Hepatocyte (in vitro differentiated cells): ENCODE measurements around the gene EML4. TPM values are rescaled to one million over a fixed set of nuclear protein-coding genes. Genes with fewer than 3 reads are reported as not detected.

Experiments used
- DNase-seq: peaks from one replicate; pipeline ENCODE4 v3.0.0-alpha.2; 2016; ENCODE audit warnings: low spot score
- H2AFZ ChIP-seq: fragments of 200-600 bp; sonication (generic); 2 replicates; pipeline ENCODE4 v1.6.0; 2016; ENCODE audit warnings: antibody characterized with exemption, mild to moderate bottlenecking
- H3K27ac ChIP-seq: fragments of 200-600 bp; sonication (generic); 2 replicates; pipeline ENCODE4 v1.5.1; 2016; ENCODE audit warnings: mild to moderate bottlenecking
- H3K27me3 ChIP-seq: fragments of 200-600 bp; sonication (generic); 2 replicates; pipeline ENCODE4 v1.6.1; 2016
- H3K36me3 ChIP-seq: fragments of 200-600 bp; sonication (generic); replicated peaks from 2 replicates; pipeline ENCODE4 v1.5.1; 2016; ENCODE audit warnings: low read depth; ENCODE audit not compliant: insufficient read depth
- H3K4me1 ChIP-seq: fragments of 200-600 bp; sonication (generic); 2 replicates; pipeline ENCODE4 v1.5.1; 2016; ENCODE audit warnings: mild to moderate bottlenecking, moderate library complexity; ENCODE audit not compliant: insufficient read depth
- H3K4me2 ChIP-seq: fragments of 200-600 bp; sonication (generic); 2 replicates; pipeline ENCODE4 v1.6.0; 2016
- H3K4me3 ChIP-seq: fragments of 200-600 bp; sonication (generic); 2 replicates; pipeline ENCODE4 v1.5.1; 2016; ENCODE audit warnings: mild to moderate bottlenecking
- H3K79me2 ChIP-seq: fragments of 200-600 bp; sonication (generic); 2 replicates; pipeline ENCODE4 v1.6.0; 2017; ENCODE audit warnings: mild to moderate bottlenecking
- H3K9me2 ChIP-seq: fragments of 200-600 bp; sonication (generic); replicated peaks from 2 replicates; pipeline ENCODE4 v1.6.0; 2017; ENCODE audit warnings: mild to moderate bottlenecking; ENCODE audit not compliant: insufficient read depth
- H3K9me3 ChIP-seq: fragments of 200-600 bp; sonication (generic); 2 replicates; pipeline ENCODE4 v1.5.1; 2016; ENCODE audit warnings: low read depth, mild to moderate bottlenecking
- H4K20me1 ChIP-seq: fragments of 200-600 bp; sonication (generic); 2 replicates; pipeline ENCODE4 v1.6.0; 2016; ENCODE audit warnings: mild to moderate bottlenecking; ENCODE audit not compliant: insufficient read depth, poor library complexity, severe bottlenecking
- CTCF ChIP-seq: fragments of 200-600 bp; sonication (generic); IDR thresholded peaks from 2 replicates; pipeline ENCODE4 v1.5.1; 2016; ENCODE audit warnings: antibody characterized with exemption, mild to moderate bottlenecking; ENCODE audit not compliant: poor library complexity
- EZH2 ChIP-seq: fragments of 200-600 bp; sonication (generic); IDR thresholded peaks from 2 replicates; pipeline ENCODE4 v1.6.1; 2016; ENCODE audit warnings: antibody characterized with exemption, mild to moderate bottlenecking, borderline replicate concordance
- EZH2phosphoT487 ChIP-seq: fragments of 200-600 bp; sonication (generic); IDR thresholded peaks from one replicate; pipeline ENCODE4 v1.6.1; 2018; ENCODE audit warnings: antibody characterized with exemption, mild to moderate bottlenecking, low read depth, moderate library complexity; ENCODE audit not compliant: unreplicated experiment, severe bottlenecking
- WGBS: methylation state at CpG from one replicate; pipeline ENCODE4 v1.1.6; 2016; ENCODE audit warnings: low lambda C conversion rate; ENCODE audit errors: missing lambda C conversion rate; 5-methylcytosine and 5-hydroxymethylcytosine counted together
- polyA plus RNA-seq: library from polyadenylated mRNA; unstranded; fragments of >200 nt; fragmentation: Nextera tagmentation; extraction: Ambion mirVana; gene quantifications from 2 replicates; pipeline ENCODE4 v1.2.1, GENCODE V29; 2016
- total RNA-seq: library from RNA; depleted of rRNA; stranded (reverse); fragments of >200 nt; gene quantifications from 2 replicates; pipeline ENCODE4 v1.2.3, GENCODE V29; 2014

Gene EML4
- total and polyA plus RNA-seq, 2 experiments from 2014 or later: 49.9 to 86.8 TPM

DNA sequence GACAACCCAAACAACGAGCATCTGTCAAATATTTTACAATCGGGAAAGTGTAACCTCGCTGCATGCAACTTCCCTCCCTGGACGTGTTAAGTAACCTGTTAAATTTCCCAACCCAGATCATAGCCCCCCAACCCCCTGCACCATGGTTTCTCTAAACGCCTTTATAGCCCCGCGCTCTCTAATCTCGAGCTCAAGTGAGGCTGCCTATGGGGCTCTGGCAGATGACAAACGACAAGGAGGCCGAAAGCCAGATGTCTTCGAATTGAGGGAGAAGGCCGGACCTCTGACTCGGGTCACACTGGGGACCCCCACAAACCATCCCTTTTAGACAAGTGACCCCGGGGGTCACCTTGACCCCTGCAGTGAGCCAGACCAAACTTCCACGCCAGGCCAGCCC is 191.3 kb downstream of the EML4 start:
- H3K9me2 ChIP-seq: no peaks in the 10 kb centered on the region
- H3K27ac ChIP-seq: peak overlapping the region; percentile 93
- H4K20me1 ChIP-seq: peaks cover 24% of the 10 kb centered on the region
- no peaks in the 10 kb centered on the region for H3K36me3 ChIP-seq
- peak overlapping the region; percentile 74 for H3K4me3 ChIP-seq
- peaks cover 10% of the 10 kb centered on the region for H3K4me1 ChIP-seq
- peaks cover 54% of the 10 kb centered on the region for H3K79me2 ChIP-seq
- TF ChIP-seq EZH2phosphoT487 (no peak), CTCF (no peak), EZH2 (no peak)
- H3K4me2 ChIP-seq: peak overlapping the region; percentile 70
- peak overlapping the region; percentile 26 for H2AFZ ChIP-seq
- H3K27me3 ChIP-seq: no peaks in the 10 kb centered on the region
- H3K9me3 ChIP-seq: no peaks in the 10 kb centered on the region
- 2% methylated on average over 15 of the region's 15 CpGs for WGBS
- no peak for DNase-seq

GRCh38 chr2:42360890-42361727 is 192.0 kb downstream of the EML4 start, which contains the start of gene COX7A2L:
Gene COX7A2L (minus strand): TSS chr2:42361217. CDS start chr2:42361161, 56 bp downstream.
- Histone ChIP-seq H4K20me1 (peaks cover 20% of the 10 kb centered on the region), H3K4me3 (peak within 1 kb of the TSS; percentile 74), H3K36me3 (no peaks in the 10 kb centered on the region), H3K4me1 (peaks cover 10% of the 10 kb centered on the region), H3K9me3 (no peaks in the 10 kb centered on the region), H3K4me2 (peak within 1 kb of the TSS; percentile 80), H3K27ac (peak within 1 kb of the TSS; percentile 93), H3K79me2 (peaks cover 48% of the 10 kb centered on the region), H2AFZ (peak within 1 kb of the TSS; percentile 39), H3K9me2 (no peaks in the 10 kb centered on the region), H3K27me3 (no peaks in the 10 kb centered on the region)
- WGBS: 2% methylated on average over 61 of the region's 61 CpGs
- TF ChIP-seq EZH2: no peak
- TF ChIP-seq CTCF: peak; percentile 50
- DNase-seq: peak; percentile 98

GRCh38 chr2:42361728-42362283 is 192.7 kb downstream of the EML4 start:
- no peaks in the 10 kb centered on the region for H3K27me3 ChIP-seq
- H3K4me3 ChIP-seq: peak overlapping the region; percentile 11
- H3K4me2 ChIP-seq: peak overlapping the region; percentile 80
- peaks cover 10% of the 10 kb centered on the region for H3K4me1 ChIP-seq
- no peaks in the 10 kb centered on the region for H3K9me2 ChIP-seq
- no peaks in the 10 kb centered on the region for H3K36me3 ChIP-seq
- peak overlapping the region; percentile 39 for H2AFZ ChIP-seq
- 20% methylated on average over 6 of the region's 6 CpGs for WGBS
- H3K27ac ChIP-seq: peak overlapping the region; percentile 61
- TF ChIP-seq CTCF (no peak), EZH2 (no peak), EZH2phosphoT487 (no peak)
- H3K9me3 ChIP-seq: no peaks in the 10 kb centered on the region
- no peak for DNase-seq
- peaks cover 41% of the 10 kb centered on the region for H3K79me2 ChIP-seq
- peaks cover 16% of the 10 kb centered on the region for H4K20me1 ChIP-seq
